Peyer's patch (tissue), 4 donors: ENCODE measurements around the gene TMEM164.

Experiments
- CTCF ChIP-seq, 6 experiments: fragments of 450-650 bp in 4 of 6; fragments of 200-600 bp in 2 of 6; sonication (generic) in 1 of 6; IDR thresholded peaks; one replicate each; pipeline ENCODE4 v1.5.1; 2017 to 2019; ENCODE audit warnings: antibody characterized with exemption in 6 of 6, mild to moderate bottlenecking in 3 of 6, moderate library complexity in 1 of 6
- POLR2A ChIP-seq, 2 donors: fragments of 450-650 bp; IDR thresholded peaks; one replicate each; pipeline ENCODE4 v1.5.1; 2017; ENCODE audit warnings: antibody characterized with exemption in 2 of 2, mild to moderate bottlenecking in 2 of 2, moderate library complexity in 2 of 2

- TF ChIP-seq CTCF (IDR thresholded peaks at IDR 0.05) (no peak), POLR2A (IDR thresholded peaks at IDR 0.05) (peak; percentile 73 to 74)
Measured at GRCh38 chrX:110004215-110004614, 1.3 kb downstream of the TMEM164 start.
